GM10847 (cell line): ENCODE data around the gene KDM3B.

Source experiments
- POLR2A ChIP-seq: IDR thresholded peaks from 2 replicates; pipeline ENCODE4 v1.6.1; 2011; ENCODE audit not compliant: insufficient read length; ENCODE audit errors: extremely low read depth

KDM3B gene

DNA sequence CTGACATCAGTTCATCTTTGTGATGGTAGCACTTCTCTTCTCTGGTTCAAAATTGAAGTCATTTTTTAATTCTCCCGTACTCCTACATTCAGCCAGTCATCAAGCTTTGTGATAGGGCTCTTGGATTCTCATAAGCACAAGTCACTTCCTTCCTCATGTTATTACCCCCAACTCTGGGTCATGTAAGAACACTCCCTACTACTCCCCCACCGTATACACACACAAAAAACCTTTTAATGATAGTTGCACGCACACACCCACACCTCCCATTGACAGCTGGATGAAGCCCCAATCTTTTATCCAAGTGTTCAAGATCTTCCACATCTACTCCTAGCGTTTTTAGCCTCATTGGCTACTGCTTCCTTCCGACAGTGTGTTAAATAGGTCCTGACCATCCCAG lies 16.8 kb downstream of the KDM3B start:
- no peak for TF ChIP-seq POLR2A

DNA sequence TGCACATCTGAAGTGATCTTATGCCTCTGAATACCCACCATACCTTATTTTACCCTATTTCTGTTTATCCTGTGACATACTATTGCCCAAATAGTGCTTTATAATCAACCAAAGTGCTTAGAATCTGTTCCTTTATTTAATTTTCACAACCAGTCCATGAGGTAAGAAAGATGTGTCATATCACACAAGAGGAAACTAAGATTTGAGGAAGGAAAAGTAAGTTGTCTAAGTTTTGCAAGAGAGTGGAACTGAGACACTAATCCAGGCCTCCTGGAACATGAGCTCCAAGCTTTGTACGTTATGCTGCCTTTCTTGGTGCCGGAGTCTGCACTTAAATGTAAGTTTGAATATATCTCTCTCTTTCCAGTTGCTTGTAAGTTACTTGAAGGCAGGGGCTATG lies 17.2 kb downstream of the KDM3B start:
- TF ChIP-seq POLR2A, result no peak

DNA sequence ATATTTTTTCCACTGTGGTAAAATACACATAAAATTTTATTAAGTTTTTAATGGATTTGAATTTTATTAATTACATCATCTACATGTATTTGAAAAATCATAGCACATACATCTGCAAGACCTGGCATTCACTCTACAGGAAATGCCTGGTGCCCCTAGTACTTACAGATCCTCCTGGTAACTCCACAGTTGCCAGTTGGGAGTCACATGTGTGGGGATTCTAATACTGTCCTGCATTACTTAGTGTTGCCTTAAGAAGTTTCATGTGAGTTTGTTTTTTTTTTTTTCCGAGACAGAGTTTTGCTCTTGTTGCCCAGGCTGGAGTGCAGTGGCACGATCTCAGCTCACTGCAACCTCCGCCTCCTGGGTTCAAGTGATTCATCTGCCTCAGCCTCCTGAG lies 18.1 kb downstream of the KDM3B start:
- TF ChIP-seq POLR2A, result no peak

DNA sequence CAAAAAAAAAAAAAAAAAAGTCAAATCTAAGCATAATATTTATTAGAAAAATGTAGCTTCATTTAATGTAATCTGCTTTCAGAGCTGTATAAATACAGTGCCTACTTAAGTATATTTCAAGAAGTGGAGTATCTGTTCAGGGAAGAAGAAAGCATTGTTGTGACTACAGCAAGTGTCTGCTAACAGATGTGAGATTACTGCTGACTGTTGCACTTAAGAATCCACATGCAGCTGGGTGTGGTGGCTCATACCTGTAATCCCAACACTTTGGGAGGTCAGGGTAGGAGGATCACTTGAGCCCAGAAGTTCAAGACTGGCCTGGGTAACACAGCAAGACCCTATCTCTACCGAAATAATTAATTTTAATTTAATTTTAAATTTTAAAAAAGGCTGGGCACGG lies 19.0 kb downstream of the KDM3B start:
- TF ChIP-seq POLR2A, result no peak

DNA sequence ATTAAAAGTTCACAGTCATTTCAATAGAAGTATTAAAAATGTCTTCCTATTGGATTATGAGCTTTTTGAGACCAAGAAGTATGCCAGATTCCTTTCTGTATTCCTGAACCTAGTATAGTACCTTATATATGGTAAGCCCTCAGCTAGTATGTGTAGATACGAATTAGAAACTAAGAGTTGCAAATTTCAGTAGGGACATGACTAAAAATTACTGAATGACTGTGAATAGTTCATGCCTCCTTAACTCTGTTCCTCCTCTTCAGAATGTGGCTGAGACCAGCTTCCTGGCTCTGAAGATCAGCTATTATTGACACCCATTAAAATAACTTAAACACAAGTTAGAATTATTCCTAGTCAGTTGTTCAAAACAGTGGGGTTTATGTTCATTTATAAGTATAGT lies 19.7 kb downstream of the KDM3B start:
- no peak for TF ChIP-seq POLR2A

DNA sequence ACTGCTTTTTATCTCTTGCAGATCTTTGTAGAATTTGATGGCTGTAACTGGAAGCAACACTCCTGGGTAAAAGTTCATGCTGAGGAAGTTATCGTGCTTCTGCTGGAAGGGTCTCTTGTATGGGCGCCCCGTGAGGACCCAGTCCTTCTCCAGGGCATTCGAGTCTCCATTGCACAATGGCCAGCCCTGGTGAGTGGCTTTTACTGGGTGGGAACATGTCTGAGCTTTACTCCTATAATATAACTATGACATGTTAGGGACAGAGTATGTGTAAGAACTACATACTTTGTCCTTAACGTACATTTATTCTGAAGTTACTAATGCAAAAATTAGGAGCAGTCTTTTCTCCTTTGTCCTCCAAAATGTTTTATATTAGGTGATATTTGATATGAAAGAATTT lies 20.2 kb downstream of the KDM3B start:
- TF ChIP-seq POLR2A, result no peak

- TF ChIP-seq POLR2A, result no peak
Observed at GRCh38 chr5:138382347-138382746, 29.9 kb downstream of the KDM3B start.

- TF ChIP-seq POLR2A, result no peak
Observed at GRCh38 chr5:138385660-138386059, 33.2 kb downstream of the KDM3B start.

GRCh38 chr5:138386290-138386689 lies 33.8 kb downstream of the KDM3B start:
- no peak for TF ChIP-seq POLR2A

DNA sequence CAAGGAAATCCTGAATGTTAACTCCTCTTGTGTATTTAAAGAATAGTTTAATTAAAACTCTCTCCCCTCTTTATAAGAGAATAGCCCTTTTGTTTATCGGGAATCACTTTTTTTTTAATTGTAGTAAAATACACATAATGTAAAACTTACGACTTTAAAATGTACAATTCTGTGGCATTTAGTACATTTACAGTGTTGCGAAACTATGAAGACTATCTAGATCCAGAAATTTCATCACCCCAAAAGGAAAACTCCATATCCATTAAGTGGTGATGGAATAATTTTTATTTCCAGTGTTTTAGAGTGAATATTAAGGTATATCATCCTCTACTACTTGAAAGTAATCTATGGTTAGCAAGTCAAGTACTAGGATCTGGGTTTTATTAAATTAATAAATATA lies 36.8 kb downstream of the KDM3B start:
- TF ChIP-seq POLR2A, result no peak

- no peak for TF ChIP-seq POLR2A
Observed at GRCh38 chr5:138391859-138392386, 39.4 kb downstream of the KDM3B start.

- TF ChIP-seq POLR2A, result no peak
Observed at GRCh38 chr5:138402640-138403039, 50.2 kb downstream of the KDM3B start.

DNA sequence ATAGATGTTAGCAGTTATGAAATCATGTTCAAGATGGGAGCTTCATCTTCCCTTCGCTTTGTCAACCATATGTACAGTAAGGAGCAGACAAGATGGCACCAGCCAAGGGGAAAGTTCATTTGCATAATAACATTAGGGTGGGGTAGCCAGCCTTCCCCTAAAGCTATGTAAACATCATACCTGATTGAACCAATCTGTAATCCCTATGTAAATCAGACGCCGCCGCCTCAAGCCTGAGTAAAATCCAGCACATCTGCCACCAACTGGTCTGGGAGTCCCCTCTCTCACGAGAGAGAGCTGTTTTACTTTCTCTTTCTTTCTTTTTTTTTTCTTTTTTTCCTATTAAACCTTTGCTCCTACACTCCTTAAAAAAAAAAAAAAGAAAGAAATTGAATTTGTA lies 55.5 kb downstream of the KDM3B start:
- TF ChIP-seq POLR2A, result no peak

DNA sequence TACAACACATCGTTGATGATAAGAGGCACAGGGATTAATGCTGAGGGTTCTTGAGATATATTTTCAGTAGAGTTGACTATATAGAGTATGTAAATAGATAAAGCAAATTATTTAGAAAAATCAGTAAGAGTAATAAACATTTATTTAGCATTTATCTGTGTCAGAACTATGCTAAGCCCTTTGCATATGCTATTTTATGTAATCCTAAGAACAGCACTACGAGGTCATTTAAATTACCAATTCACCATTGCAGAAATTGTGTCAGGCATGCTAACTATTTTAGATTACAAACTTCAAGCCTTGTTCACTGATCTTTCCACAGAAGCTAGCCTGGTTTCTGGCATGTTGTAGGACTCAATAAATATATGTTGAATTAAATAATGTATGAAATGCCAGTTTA lies 66.0 kb downstream of the KDM3B start:
- TF ChIP-seq POLR2A, result no peak

GRCh38 chr5:138425079-138425478 lies 72.6 kb downstream of the KDM3B start:
- no peak for TF ChIP-seq POLR2A

DNA sequence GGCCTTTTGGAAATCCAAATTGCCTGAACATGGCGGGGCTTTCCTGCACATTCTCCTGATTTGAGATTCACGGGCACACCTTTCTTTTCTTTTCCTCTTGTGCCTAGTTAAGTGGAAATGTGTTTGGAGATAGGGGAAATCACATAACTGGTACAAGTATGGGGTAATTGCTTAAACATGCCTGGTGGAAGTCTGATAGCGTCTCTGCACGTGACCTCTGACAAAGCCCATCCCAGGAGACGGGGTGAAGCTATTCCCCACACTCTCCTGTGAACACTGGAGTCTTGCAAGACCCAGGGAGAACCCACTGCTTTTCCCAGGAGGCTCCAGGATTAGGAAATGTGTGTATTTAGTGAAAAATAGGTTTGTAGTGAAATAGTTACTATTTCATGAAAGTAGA lies 83.5 kb downstream of the KDM3B start:
- TF ChIP-seq POLR2A, result no peak

DNA sequence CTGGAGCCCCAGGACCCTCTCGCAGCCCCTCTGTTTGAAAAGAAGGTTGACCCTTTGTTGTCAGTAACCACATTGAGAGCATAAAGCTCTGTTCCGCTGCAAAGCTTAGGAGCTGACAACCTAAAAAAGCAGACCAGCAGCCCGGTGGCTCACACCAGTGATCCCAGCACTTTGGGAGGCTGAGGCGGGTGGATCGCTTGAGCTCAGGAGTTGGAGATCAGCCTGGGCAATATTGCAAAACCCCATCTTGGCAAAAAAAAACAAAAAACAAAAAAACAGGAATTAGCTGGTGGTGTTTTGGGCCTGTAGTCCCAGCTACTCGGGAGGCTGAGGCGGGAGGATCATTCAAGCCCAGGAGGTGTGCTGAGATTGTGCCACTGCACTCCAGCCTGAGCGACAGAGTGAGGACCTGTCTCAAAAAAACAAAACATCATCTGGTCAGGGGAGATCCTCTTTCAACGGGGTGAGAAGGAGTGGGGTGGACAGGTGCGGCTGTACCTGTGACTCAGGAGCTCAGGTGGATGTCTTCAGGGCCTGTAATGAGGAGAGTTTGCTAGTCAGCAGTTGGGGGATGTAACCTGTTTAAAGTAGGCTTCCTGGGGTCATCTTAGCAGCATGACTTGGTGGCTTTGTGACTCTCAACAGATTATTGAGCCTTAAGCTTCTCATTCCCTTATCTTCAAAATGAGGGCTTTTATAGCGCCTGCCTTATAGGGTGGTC lies 85.7 kb downstream of the KDM3B start:
- TF ChIP-seq POLR2A, result no peak

- TF ChIP-seq POLR2A, result no peak
Observed at GRCh38 chr5:138438724-138439476, 86.4 kb downstream of the KDM3B start, which contains the start of gene REEP2. REEP2 (plus strand) TSS chr5:138439057; CDS start chr5:138439209, 152 bp downstream.
